ENCODE measurements around the gene DOK4. TPM values are rescaled to one million over a fixed set of nuclear protein-coding genes. Genes with fewer than 3 reads are reported as not detected.

The DOK4 gene
- total RNA-seq, 2 donors from 2014 or later, result 17.9 to 22.1 TPM

- Histone ChIP-seq H3K36me3 (ENCODE audit: control insufficient read depth, insufficient read depth, low read length) (no peaks in the 10 kb centered on the region), H3K9me3 (ENCODE audit: control insufficient read depth, low read length) (no peaks in the 10 kb centered on the region), H3K27ac (ENCODE audit: low read depth, low read length) (no peak overlapping the region), H3K27me3 (ENCODE audit: control insufficient read depth, insufficient read depth, low read length, poor library complexity, severe bottlenecking) (no peaks in the 10 kb centered on the region), H3K4me3 (ENCODE audit: low read length) (no peak overlapping the region), H3K9ac (ENCODE audit: extremely low read depth, low read length, poor library complexity, severe bottlenecking) (no peak overlapping the region), H3K4me1 (ENCODE audit: control insufficient read depth, insufficient read depth, low read length) (no peaks in the 10 kb centered on the region)
- H3K4me1 Mint-ChIP-seq, result peaks cover 15% of the 10 kb centered on the region
- H3K27me3 Mint-ChIP-seq (ENCODE audit: insufficient read depth), result peaks cover 3% of the 10 kb centered on the region
- H3K9me3 Mint-ChIP-seq, result no peaks in the 10 kb centered on the region
- 93 to 96% methylated on average over 4 to 5 of the region's 5 CpGs for WGBS, 2 experiments (ENCODE audit: insufficient coverage in 1 of 2, insufficient read length in 1 of 2)
- TF ChIP-seq CTCF (conservative IDR thresholded peaks at IDR 0.05), result no peak
- H3K27ac Mint-ChIP-seq, result no peak overlapping the region
- no peak overlapping the region for H3K4me3 Mint-ChIP-seq
- H3K36me3 Mint-ChIP-seq (ENCODE audit: low read depth), result no peaks in the 10 kb centered on the region
- DNase-seq, result no peak
Observed at GRCh38 chr16:57504491-57504890, 18.2 kb upstream of the DOK4 start.

GRCh38 chr16:57504001-57504400, 17.7 kb upstream of the DOK4 start:
- no peaks in the 10 kb centered on the region for H3K9me3 ChIP-seq (ENCODE audit: control insufficient read depth, low read length)
- Mint-ChIP-seq H3K27ac (no peak overlapping the region), H3K27me3 (ENCODE audit: insufficient read depth) (peaks cover 3% of the 10 kb centered on the region), H3K36me3 (ENCODE audit: low read depth) (no peaks in the 10 kb centered on the region), H3K9me3 (no peaks in the 10 kb centered on the region), H3K4me1 (peaks cover 15% of the 10 kb centered on the region), H3K4me3 (no peak overlapping the region)
- DNase-seq, result no peak
- no peaks in the 10 kb centered on the region for H3K27me3 ChIP-seq (ENCODE audit: control insufficient read depth, insufficient read depth, low read length, poor library complexity, severe bottlenecking)
- H3K27ac ChIP-seq (ENCODE audit: low read depth, low read length), result no peak overlapping the region
- H3K4me1 ChIP-seq (ENCODE audit: control insufficient read depth, insufficient read depth, low read length), result no peaks in the 10 kb centered on the region
- no peak for TF ChIP-seq CTCF (conservative IDR thresholded peaks at IDR 0.05)
- no peak overlapping the region for H3K9ac ChIP-seq (ENCODE audit: extremely low read depth, low read length, poor library complexity, severe bottlenecking)
- no peaks in the 10 kb centered on the region for H3K36me3 ChIP-seq (ENCODE audit: control insufficient read depth, insufficient read depth, low read length)
- no peak overlapping the region for H3K4me3 ChIP-seq (ENCODE audit: low read length)
- WGBS, 2 experiments (ENCODE audit: insufficient coverage in 1 of 2, insufficient read length in 1 of 2), result 92% methylated on average over 5 of the region's 6 CpGs; no CpG with 5 or more reads in 1 of the 2 experiments

GRCh38 chr16:57503366-57503765, 17.1 kb upstream of the DOK4 start:
- Histone ChIP-seq H3K9me3 (ENCODE audit: control insufficient read depth, low read length) (no peaks in the 10 kb centered on the region), H3K9ac (ENCODE audit: extremely low read depth, low read length, poor library complexity, severe bottlenecking) (no peak overlapping the region), H3K4me1 (ENCODE audit: control insufficient read depth, insufficient read depth, low read length) (no peaks in the 10 kb centered on the region), H3K36me3 (ENCODE audit: control insufficient read depth, insufficient read depth, low read length) (no peaks in the 10 kb centered on the region), H3K27me3 (ENCODE audit: control insufficient read depth, insufficient read depth, low read length, poor library complexity, severe bottlenecking) (no peaks in the 10 kb centered on the region), H3K27ac (ENCODE audit: low read depth, low read length) (no peak overlapping the region), H3K4me3 (ENCODE audit: low read length) (no peak overlapping the region)
- no peaks in the 10 kb centered on the region for H3K36me3 Mint-ChIP-seq (ENCODE audit: low read depth)
- no peak overlapping the region for H3K4me3 Mint-ChIP-seq
- no peak for TF ChIP-seq CTCF (conservative IDR thresholded peaks at IDR 0.05)
- no peak overlapping the region for H3K27ac Mint-ChIP-seq
- DNase-seq, result peak; percentile 62
- no peaks in the 10 kb centered on the region for H3K9me3 Mint-ChIP-seq
- 77 to 81% methylated on average over 10 to 15 of the region's 15 CpGs for whole genome bisulfite sequencing, 2 experiments (ENCODE audit: insufficient coverage in 1 of 2, insufficient read length in 1 of 2)
- H3K4me1 Mint-ChIP-seq, result peaks cover 15% of the 10 kb centered on the region
- H3K27me3 Mint-ChIP-seq (ENCODE audit: insufficient read depth), result peaks cover 3% of the 10 kb centered on the region
